Measurements from ENCODE around the gene LDB3. TPM values are rescaled to one million over a fixed set of nuclear protein-coding genes. Genes with fewer than 3 reads are reported as not detected.

The LDB3 gene
- total RNA-seq, 1 donor from 2014 or later: 0.22 TPM

- no peak for DNase-seq (ENCODE audit: low spot score in 2 of 2, unreplicated experiment in 2 of 2)
- no peaks in the 10 kb centered on the region for H3K27me3 Mint-ChIP-seq (ENCODE audit: low read depth)
- no peaks in the 10 kb centered on the region for H3K9me3 Mint-ChIP-seq
- H3K27ac Mint-ChIP-seq: peak overlapping the region; percentile 88
- H3K4me1 Mint-ChIP-seq: peaks cover 15% of the 10 kb centered on the region
- TF ChIP-seq, protein P1, sequence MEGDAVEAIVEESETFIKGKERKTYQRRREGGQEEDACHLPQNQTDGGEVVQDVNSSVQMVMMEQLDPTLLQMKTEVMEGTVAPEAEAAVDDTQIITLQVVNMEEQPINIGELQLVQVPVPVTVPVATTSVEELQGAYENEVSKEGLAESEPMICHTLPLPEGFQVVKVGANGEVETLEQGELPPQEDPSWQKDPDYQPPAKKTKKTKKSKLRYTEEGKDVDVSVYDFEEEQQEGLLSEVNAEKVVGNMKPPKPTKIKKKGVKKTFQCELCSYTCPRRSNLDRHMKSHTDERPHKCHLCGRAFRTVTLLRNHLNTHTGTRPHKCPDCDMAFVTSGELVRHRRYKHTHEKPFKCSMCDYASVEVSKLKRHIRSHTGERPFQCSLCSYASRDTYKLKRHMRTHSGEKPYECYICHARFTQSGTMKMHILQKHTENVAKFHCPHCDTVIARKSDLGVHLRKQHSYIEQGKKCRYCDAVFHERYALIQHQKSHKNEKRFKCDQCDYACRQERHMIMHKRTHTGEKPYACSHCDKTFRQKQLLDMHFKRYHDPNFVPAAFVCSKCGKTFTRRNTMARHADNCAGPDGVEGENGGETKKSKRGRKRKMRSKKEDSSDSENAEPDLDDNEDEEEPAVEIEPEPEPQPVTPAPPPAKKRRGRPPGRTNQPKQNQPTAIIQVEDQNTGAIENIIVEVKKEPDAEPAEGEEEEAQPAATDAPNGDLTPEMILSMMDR (IDR thresholded peaks at IDR 0.05; ENCODE audit: unreplicated experiment): no peak
- peak overlapping the region; percentile 26 for H3K4me3 Mint-ChIP-seq
- H3K36me3 Mint-ChIP-seq: no peaks in the 10 kb centered on the region
Measured at GRCh38 chr10:86709396-86710185, 41.3 kb downstream of the LDB3 start.

GRCh38 chr10:86710987-86711512, 42.7 kb downstream of the LDB3 start:
- H3K27ac Mint-ChIP-seq: peak overlapping the region; percentile 88
- TF ChIP-seq, protein P1 (IDR thresholded peaks at IDR 0.05; ENCODE audit: unreplicated experiment): peak; percentile 71
- no peaks in the 10 kb centered on the region for H3K27me3 Mint-ChIP-seq (ENCODE audit: low read depth)
- no peaks in the 10 kb centered on the region for H3K36me3 Mint-ChIP-seq
- peak overlapping the region; percentile 59 for H3K4me3 Mint-ChIP-seq
- peak; percentile 85 to 92 for DNase-seq (ENCODE audit: low spot score in 2 of 2, unreplicated experiment in 2 of 2)
- H3K9me3 Mint-ChIP-seq: no peaks in the 10 kb centered on the region
- H3K4me1 Mint-ChIP-seq: peaks cover 24% of the 10 kb centered on the region

- peak overlapping the region; percentile 97 for H3K27ac Mint-ChIP-seq
- no peaks in the 10 kb centered on the region for H3K9me3 Mint-ChIP-seq
- H3K4me3 Mint-ChIP-seq: peak overlapping the region; percentile 79
- peaks cover 25% of the 10 kb centered on the region for H3K4me1 Mint-ChIP-seq
- TF ChIP-seq, protein P1 (IDR thresholded peaks at IDR 0.05; ENCODE audit: unreplicated experiment): no peak
- H3K27me3 Mint-ChIP-seq (ENCODE audit: low read depth): no peaks in the 10 kb centered on the region
- DNase-seq (ENCODE audit: low spot score in 2 of 2, unreplicated experiment in 2 of 2): peak; percentile 44 to 67
- H3K36me3 Mint-ChIP-seq: no peaks in the 10 kb centered on the region
Measured at GRCh38 chr10:86711513-86712316, 43.4 kb downstream of the LDB3 start.

GRCh38 chr10:86712317-86712707, 44.0 kb downstream of the LDB3 start:
- TF ChIP-seq, protein P1 (IDR thresholded peaks at IDR 0.05; ENCODE audit: unreplicated experiment): no peak
- Mint-ChIP-seq H3K9me3 (no peaks in the 10 kb centered on the region), H3K4me1 (peaks cover 25% of the 10 kb centered on the region), H3K36me3 (no peaks in the 10 kb centered on the region), H3K27ac (peak overlapping the region; percentile 97), H3K27me3 (ENCODE audit: low read depth) (no peaks in the 10 kb centered on the region), H3K4me3 (peak overlapping the region; percentile 79)
- DNase-seq (ENCODE audit: low spot score in 2 of 2, unreplicated experiment in 2 of 2): no peak

- TF ChIP-seq, protein P1 (IDR thresholded peaks at IDR 0.05; ENCODE audit: unreplicated experiment): no peak
- H3K4me1 Mint-ChIP-seq: peaks cover 20% of the 10 kb centered on the region
- no peaks in the 10 kb centered on the region for H3K27me3 Mint-ChIP-seq (ENCODE audit: low read depth)
- no peaks in the 10 kb centered on the region for H3K9me3 Mint-ChIP-seq
- H3K4me3 Mint-ChIP-seq: no peak overlapping the region
- peak overlapping the region; percentile 71 for H3K27ac Mint-ChIP-seq
- no peaks in the 10 kb centered on the region for H3K36me3 Mint-ChIP-seq
- DNase-seq (ENCODE audit: low spot score in 2 of 2, unreplicated experiment in 2 of 2): no peak
Measured at GRCh38 chr10:86715156-86715795, 47.0 kb downstream of the LDB3 start.

Measured in mesothelial cell of epicardium (in vitro differentiated cells).